ENCODE results near the gene EPGN. TPM values are rescaled to one million over a fixed set of nuclear protein-coding genes. Genes with fewer than 3 reads are reported as not detected.

Gene EPGN
- total RNA-seq, 1 donor from 2014 or later, result 7.9 TPM

- DNase-seq (ENCODE audit: low read depth) (peak; percentile 47), FAIRE-seq (no peak)
- H3K36me3 ChIP-seq (ENCODE audit: control insufficient read depth, insufficient read depth, low read length), result no peaks in the 10 kb centered on the region
- H3K4me3 ChIP-seq (ENCODE audit: low read depth, low read length), result no peak overlapping the region
- no peaks in the 10 kb centered on the region for H3K27me3 ChIP-seq (ENCODE audit: control insufficient read depth, insufficient read depth, low read length)
- TF ChIP-seq CTCF (IDR thresholded peaks at IDR 0.05; ENCODE audit: insufficient read depth, low read length, severe bottlenecking), result no peak
Observed at GRCh38 chr4:74284053-74284452, 24.2 kb upstream of the EPGN start.

- no peaks in the 10 kb centered on the region for H3K36me3 ChIP-seq (ENCODE audit: control insufficient read depth, insufficient read depth, low read length)
- no peaks in the 10 kb centered on the region for H3K27me3 ChIP-seq (ENCODE audit: control insufficient read depth, insufficient read depth, low read length)
- DNase-seq (ENCODE audit: low read depth) (no peak), FAIRE-seq (no peak)
- H3K4me3 ChIP-seq (ENCODE audit: low read depth, low read length), result no peak overlapping the region
- TF ChIP-seq CTCF (IDR thresholded peaks at IDR 0.05; ENCODE audit: insufficient read depth, low read length, severe bottlenecking), result no peak
Observed at GRCh38 chr4:74287164-74287563, 21.1 kb upstream of the EPGN start.

- DNase-seq (ENCODE audit: low read depth), result no peak
- no peaks in the 10 kb centered on the region for H3K36me3 ChIP-seq (ENCODE audit: control insufficient read depth, insufficient read depth, low read length)
- no peak overlapping the region for H3K4me3 ChIP-seq (ENCODE audit: low read depth, low read length)
- FAIRE-seq, result no peak
- H3K27me3 ChIP-seq (ENCODE audit: control insufficient read depth, insufficient read depth, low read length), result no peaks in the 10 kb centered on the region
- TF ChIP-seq CTCF (IDR thresholded peaks at IDR 0.05; ENCODE audit: insufficient read depth, low read length, severe bottlenecking), result no peak
Observed at GRCh38 chr4:74287791-74288190, 20.5 kb upstream of the EPGN start.

GRCh38 chr4:74291471-74291870, 16.8 kb upstream of the EPGN start:
- TF ChIP-seq CTCF (IDR thresholded peaks at IDR 0.05; ENCODE audit: insufficient read depth, low read length, severe bottlenecking), result no peak
- no peaks in the 10 kb centered on the region for H3K27me3 ChIP-seq (ENCODE audit: control insufficient read depth, insufficient read depth, low read length)
- FAIRE-seq (no peak), DNase-seq (ENCODE audit: low read depth) (no peak)
- no peaks in the 10 kb centered on the region for H3K36me3 ChIP-seq (ENCODE audit: control insufficient read depth, insufficient read depth, low read length)
- no peak overlapping the region for H3K4me3 ChIP-seq (ENCODE audit: low read depth, low read length)

GRCh38 chr4:74292111-74292870, 16.0 kb upstream of the EPGN start:
- TF ChIP-seq CTCF (IDR thresholded peaks at IDR 0.05; ENCODE audit: insufficient read depth, low read length, severe bottlenecking), result no peak
- FAIRE-seq (no peak), DNase-seq (ENCODE audit: low read depth) (peak; percentile 26)
- Histone ChIP-seq H3K36me3 (ENCODE audit: control insufficient read depth, insufficient read depth, low read length) (no peaks in the 10 kb centered on the region), H3K4me3 (ENCODE audit: low read depth, low read length) (no peak overlapping the region), H3K27me3 (ENCODE audit: control insufficient read depth, insufficient read depth, low read length) (no peaks in the 10 kb centered on the region)

- FAIRE-seq (no peak), DNase-seq (ENCODE audit: low read depth) (peak; percentile 75)
- no peaks in the 10 kb centered on the region for H3K36me3 ChIP-seq (ENCODE audit: control insufficient read depth, insufficient read depth, low read length)
- no peaks in the 10 kb centered on the region for H3K27me3 ChIP-seq (ENCODE audit: control insufficient read depth, insufficient read depth, low read length)
- no peak for TF ChIP-seq CTCF (IDR thresholded peaks at IDR 0.05; ENCODE audit: insufficient read depth, low read length, severe bottlenecking)
- no peak overlapping the region for H3K4me3 ChIP-seq (ENCODE audit: low read depth, low read length)
Observed at GRCh38 chr4:74293558-74293957, 14.7 kb upstream of the EPGN start.
